NCI-H2196 (cell line): ENCODE results near the gene SETX.
A peak's percentile ranks its signal among the peaks of the same experiment; 100 is the strongest.
"Not testable (repeated sequence)": the region's sequence is repeated elsewhere in the genome, so short reads cannot be mapped to it uniquely, and the experiment has no call there.

Experiments used
- DNase-seq: peaks from one replicate; lab custom pipeline; 2025; ENCODE audit not compliant: unreplicated experiment; lab: John Stamatoyannopoulos, UW

The SETX gene

GRCh38 chr9:132354637-132355355 is at the start of gene SETX:
Gene SETX (minus strand): TSS chr9:132354986. CDS start chr9:132349428, 5,558 bp downstream.
- DNase-seq: peak; percentile 98

GRCh38 chr9:132404228-132404881 is 49.6 kb upstream of the SETX start:
- DNase-seq: no peak

GRCh38 chr9:132401824-132402223 is 47.0 kb upstream of the SETX start:
- no peak for DNase-seq

GRCh38 chr9:132395560-132395959 is 40.8 kb upstream of the SETX start:
- no peak for DNase-seq

- no peak for DNase-seq
These were observed 36.7 kb upstream of the SETX start for GRCh38 chr9:132391449-132391848.

- no peak for DNase-seq
These were observed 36.2 kb upstream of the SETX start for GRCh38 chr9:132390966-132391365.

GRCh38 chr9:132387133-132387532 is 32.3 kb upstream of the SETX start:
- no peak for DNase-seq

GRCh38 chr9:132384376-132384775 is 29.6 kb upstream of the SETX start:
- no peak for DNase-seq

- no peak for DNase-seq
These were observed 28.7 kb upstream of the SETX start for GRCh38 chr9:132383462-132383883.

GRCh38 chr9:132381966-132382541 is 27.3 kb upstream of the SETX start:
- no peak for DNase-seq

- not testable (repeated sequence) for DNase-seq
These were observed 23.6 kb upstream of the SETX start for GRCh38 chr9:132378416-132378815.

- not testable (repeated sequence) for DNase-seq
These were observed 23.0 kb upstream of the SETX start for GRCh38 chr9:132377769-132378168.

GRCh38 chr9:132372177-132373095 is 17.6 kb upstream of the SETX start:
- no peak for DNase-seq

- DNase-seq: no peak
These were observed 15.8 kb upstream of the SETX start for GRCh38 chr9:132370592-132370991.

GRCh38 chr9:132369421-132369820 is 14.6 kb upstream of the SETX start:
- DNase-seq: no peak

GRCh38 chr9:132367613-132368313 is 13.0 kb upstream of the SETX start:
- DNase-seq: no peak

GRCh38 chr9:132366481-132366880 is 11.7 kb upstream of the SETX start:
- no peak for DNase-seq

GRCh38 chr9:132365986-132366385 is 11.2 kb upstream of the SETX start:
- DNase-seq: no peak

- no peak for DNase-seq
These were observed 9.3 kb upstream of the SETX start for GRCh38 chr9:132364068-132364467.

GRCh38 chr9:132357764-132358163 is 3.0 kb upstream of the SETX start:
- no peak for DNase-seq
